Heart right ventricle (tissue), 16 donors: ENCODE results near the gene NUB1. TPM values are rescaled to one million over a fixed set of nuclear protein-coding genes. Genes with fewer than 3 reads are reported as not detected.
A peak's percentile ranks its signal among the peaks of the same experiment; 100 is the strongest.

Experiments used
- ATAC-seq, 8 donors: fragments of 200-7000 bp; cut with Tn5 transposase; one replicate each; pipeline ENCODE4 v1.9.1; 2020; ENCODE audit warnings: mild to moderate bottlenecking in 8 of 8, moderate library complexity in 8 of 8, moderate number of reproducible peaks in 1 of 8
- DNase-seq, 2 donors: peaks; one replicate each; pipeline ENCODE4 v3.0.0-alpha.2; 2020
- H3K27ac ChIP-seq, 10 donors: fragments of 200-600 bp; sonication (generic) in 2 of 10; one replicate each; pipeline versions ENCODE4 v1.5.0 to v1.8.0; 2020 to 2022; ENCODE audit warnings: mild to moderate bottlenecking in 3 of 10
- H3K27me3 ChIP-seq, 7 donors: fragments of 200-600 bp; one replicate each; pipeline ENCODE4 v1.8.0; 2021 to 2022; ENCODE audit warnings: mild to moderate bottlenecking in 2 of 7
- H3K36me3 ChIP-seq, 9 donors: fragments of 200-600 bp; sonication (generic) in 1 of 9; one replicate each; pipeline versions ENCODE4 v1.5.0 to v1.8.0; 2020 to 2022; ENCODE audit warnings: mild to moderate bottlenecking in 2 of 9
- H3K4me1 ChIP-seq, 9 donors: fragments of 200-600 bp; sonication (generic) in 1 of 9; one replicate each; pipeline versions ENCODE4 v1.5.0 to v1.8.0; 2020 to 2022; ENCODE audit warnings: mild to moderate bottlenecking in 4 of 9
- H3K4me3 ChIP-seq, 10 donors: fragments of 200-600 bp; sonication (generic) in 2 of 10; one replicate each; pipeline versions ENCODE4 v1.5.0 to v1.8.0; 2020 to 2022; ENCODE audit warnings: mild to moderate bottlenecking in 7 of 10, moderate library complexity in 2 of 10
- H3K9me3 ChIP-seq, 11 donors: fragments of 200-600 bp in 10 of 11; sonication (generic) in 2 of 11; one replicate each; pipeline versions ENCODE4 v1.5.0 to v1.8.0; 2013 to 2022; ENCODE audit warnings: mild to moderate bottlenecking in 2 of 11, control low read depth in 1 of 11, moderate library complexity in 1 of 11
- WGBS, 2 donors: extraction: QIAGEN DNeasy Blood & Tissue Kit; methylation state at CpG; one replicate each; pipeline ENCODE4 v1.1.7; 2013; ENCODE audit warnings: inconsistent platforms in 1 of 2; 5-methylcytosine and 5-hydroxymethylcytosine counted together
- intact Hi-C, 10 donors: fragments of 100-400 bp; cut with DNase I; formaldehyde crosslinking; loops; one replicate each; pipeline versions ENCODE4 v1.11.1 to v1.14.2; 2022
- polyA plus RNA-seq, 2 donors: library from polyadenylated mRNA; stranded (reverse); fragments of 200-250 nt; gene quantifications; one replicate each; pipeline ENCODE4 v1.2.3, GENCODE V29; 2013
- total RNA-seq, 10 donors: library from RNA; stranded (reverse); fragmentation: NEBNext Ultra II Directional in 3 of 10; extraction: Animal tissue kit (Norgen Biotek cat#: 25700) in 3 of 10; gene quantifications; one replicate each; pipeline versions ENCODE4 v1.2.1 to v1.2.4, GENCODE V29; 2021 to 2023
- TF ChIP-seq, protein P1 (sequence below), 9 donors: fragments of 200-600 bp; sonication (generic) in 2 of 9; IDR thresholded peaks; one replicate each; pipeline versions ENCODE4 v1.5.0 to v1.8.0; 2021 to 2022; ENCODE audit warnings: antibody characterized with exemption in 9 of 9, mild to moderate bottlenecking in 5 of 9, moderate library complexity in 1 of 9
- donor health status: Arrhythmogenic right ventricular cardiomyopathy.
- donor health status: ischemic (EF 13 %, LVEDD 7.1; RV severe dilation, severe dysfunction).
- donor health status: healthy with polysubstance abuse.
- donor health status: DM: no; HTN: yes; CAD: no.
- donor health status: DM: no; HTN: no; CAD: no.
- donor health status: ischemic (EF 25% LVEDD 6.9; RV normal size, moderate dysfunction).
- donor health status: ischemic (EF 25% LVEDD 5.7; RV mildly dilated, moderate dysfunction).
- donor health status: healthy.
- donor health status: DM: yes; HTN: yes; CAD: no.
- donor health status: Ischemic cardiomyopathy.
- donor health status: ischemic (EF 35%, LVEDD 5.7; RV mildly dilated, moderate dysfunction).
- donor health status: nonischemic (EF 11% LVEDD 7.7; RV severe dilation, severe dysfunction).
- donor health status: DM: yes; HTN: yes; CAD: no.
- donor health status: PGD.
- donor health status: ischemic (EF 29% LVEDD 5.4; RV normal size, mild dysfunction).
- donor health status: nonischemic (EF 23%, LVEDD 6.1; RV moderate dilation, normal function).

NUB1 gene
- total and polyA plus RNA-seq, 12 donors = 22.6 to 53.0 (median 41.6) TPM

DNA sequence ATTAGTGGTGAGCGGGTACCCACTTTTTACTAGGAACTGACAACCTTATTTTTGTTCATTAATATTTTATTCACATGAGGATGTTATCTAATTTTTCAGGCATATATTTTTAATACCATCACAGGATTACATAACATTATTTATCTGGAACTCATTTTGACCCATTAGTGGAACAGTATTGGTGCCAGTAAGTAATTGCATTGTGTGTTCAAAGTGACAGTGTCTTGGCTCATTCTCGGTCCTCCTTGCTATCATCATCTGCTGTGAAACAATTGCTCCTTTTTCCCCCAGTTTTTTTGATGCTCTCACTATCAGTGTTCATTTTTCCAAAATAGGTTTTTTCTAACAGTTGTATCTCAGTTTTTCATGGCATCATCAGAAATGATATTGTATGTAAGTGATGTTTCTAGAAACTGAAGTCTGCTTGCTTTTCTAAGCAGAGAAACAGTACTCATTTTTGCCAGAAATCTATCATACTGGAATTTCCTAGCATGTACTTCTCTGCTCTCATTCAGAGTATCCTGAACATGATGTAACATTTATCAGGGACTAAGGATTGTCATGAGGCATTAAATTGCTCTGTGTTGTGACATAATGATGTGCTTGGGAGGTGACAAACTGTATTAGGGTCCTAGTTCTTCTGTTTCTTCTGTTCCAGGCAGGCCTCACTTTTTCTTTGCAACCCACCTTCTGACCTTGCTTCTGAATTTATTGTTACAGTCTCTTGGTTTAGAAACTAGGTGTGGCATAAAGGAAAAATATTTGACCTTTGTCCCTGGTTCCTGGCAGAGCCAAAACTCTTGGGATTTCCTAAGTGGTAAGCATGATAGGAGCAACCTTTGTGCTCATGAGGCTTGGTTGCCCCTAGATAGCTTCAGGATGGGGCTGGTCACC lies 4.2 kb downstream of the NUB1 start:
- intact Hi-C loops = no loop called here
- Histone ChIP-seq H3K9me3 (no peaks in the 10 kb centered on the region), H3K27ac (peak overlapping the region in 3 of 10 donors; percentile 39 to 51 (median 45))

DNA sequence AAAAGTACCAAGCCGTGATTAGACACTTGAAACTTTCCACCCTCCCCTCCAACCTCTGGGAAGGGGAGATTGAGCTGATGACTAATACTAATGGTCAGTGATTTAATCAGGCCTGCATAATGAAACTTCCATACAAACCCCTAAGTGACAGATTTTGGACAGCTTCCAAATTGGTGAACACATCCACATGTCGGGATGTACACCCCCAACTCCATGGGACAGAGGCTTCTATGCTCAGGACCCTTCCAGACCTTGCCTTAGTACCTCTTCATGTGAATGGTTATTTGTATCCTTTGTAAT lies 4.8 kb downstream of the NUB1 start:
- TF ChIP-seq, protein P1, sequence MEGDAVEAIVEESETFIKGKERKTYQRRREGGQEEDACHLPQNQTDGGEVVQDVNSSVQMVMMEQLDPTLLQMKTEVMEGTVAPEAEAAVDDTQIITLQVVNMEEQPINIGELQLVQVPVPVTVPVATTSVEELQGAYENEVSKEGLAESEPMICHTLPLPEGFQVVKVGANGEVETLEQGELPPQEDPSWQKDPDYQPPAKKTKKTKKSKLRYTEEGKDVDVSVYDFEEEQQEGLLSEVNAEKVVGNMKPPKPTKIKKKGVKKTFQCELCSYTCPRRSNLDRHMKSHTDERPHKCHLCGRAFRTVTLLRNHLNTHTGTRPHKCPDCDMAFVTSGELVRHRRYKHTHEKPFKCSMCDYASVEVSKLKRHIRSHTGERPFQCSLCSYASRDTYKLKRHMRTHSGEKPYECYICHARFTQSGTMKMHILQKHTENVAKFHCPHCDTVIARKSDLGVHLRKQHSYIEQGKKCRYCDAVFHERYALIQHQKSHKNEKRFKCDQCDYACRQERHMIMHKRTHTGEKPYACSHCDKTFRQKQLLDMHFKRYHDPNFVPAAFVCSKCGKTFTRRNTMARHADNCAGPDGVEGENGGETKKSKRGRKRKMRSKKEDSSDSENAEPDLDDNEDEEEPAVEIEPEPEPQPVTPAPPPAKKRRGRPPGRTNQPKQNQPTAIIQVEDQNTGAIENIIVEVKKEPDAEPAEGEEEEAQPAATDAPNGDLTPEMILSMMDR (IDR thresholded peaks at IDR 0.05) = no peak
- Histone ChIP-seq H3K27ac (peak overlapping the region in 3 of 10 donors; percentile 39 to 51 (median 45)), H3K27me3 (no peaks in the 10 kb centered on the region), H3K4me3 (no peak overlapping the region), H3K9me3 (no peaks in the 10 kb centered on the region), H3K4me1 (peaks cover 5 to 65% (median 34%) of the 10 kb centered on the region in 9 donors), H3K36me3 (peaks cover 0 to 72% (median 37%) of the 10 kb centered on the region in 9 donors)
- DNase-seq = no peak
- 33 to 41% methylated on average over 2 of the region's 2 CpGs for WGBS, 2 donors
- intact Hi-C loops = no loop called here
- no peak for ATAC-seq

More for the DNA sequence above, 4.2 kb downstream of the NUB1 start:
- no peak for DNase-seq
- 75 to 76% methylated on average over 2 of the region's 2 CpGs for WGBS, 2 donors
- no peak for ATAC-seq
- peaks cover 0 to 66% (median 31%) of the 10 kb centered on the region in 9 donors for H3K36me3 ChIP-seq
- H3K4me3 ChIP-seq = no peak overlapping the region
- H3K4me1 ChIP-seq = peaks cover 5 to 64% (median 39%) of the 10 kb centered on the region in 9 donors
- no peaks in the 10 kb centered on the region for H3K27me3 ChIP-seq
- TF ChIP-seq, protein P1 (IDR thresholded peaks at IDR 0.05) = no peak

DNA sequence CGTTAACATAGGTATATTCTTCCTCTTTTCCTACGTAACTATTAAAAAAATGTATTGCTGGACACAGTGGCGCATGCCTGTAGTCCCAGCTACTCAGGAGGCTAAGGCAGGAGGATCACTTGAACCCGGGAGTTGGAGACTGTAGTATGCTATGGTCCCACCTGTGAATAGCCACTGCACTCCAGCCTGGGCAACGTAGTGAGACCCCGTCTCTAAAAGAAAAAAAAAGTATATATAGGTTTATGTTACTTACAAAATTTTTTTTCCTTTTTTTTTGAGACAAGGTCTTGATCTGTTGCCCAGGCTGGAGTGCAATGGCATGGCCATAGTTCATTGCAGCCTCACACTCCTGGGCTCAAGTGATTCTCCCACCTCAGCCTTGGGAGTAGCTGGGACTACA lies 5.6 kb downstream of the NUB1 start:
- Histone ChIP-seq H3K4me3 (no peak overlapping the region), H3K27me3 (no peaks in the 10 kb centered on the region), H3K9me3 (no peaks in the 10 kb centered on the region), H3K4me1 (peaks cover 5 to 66% (median 34%) of the 10 kb centered on the region in 9 donors), H3K27ac (peak overlapping the region in 1 of 10 donors; percentile 51), H3K36me3 (peaks cover 0 to 80% (median 44%) of the 10 kb centered on the region in 9 donors)
- intact Hi-C loops = no loop called here
- TF ChIP-seq, protein P1 (IDR thresholded peaks at IDR 0.05) = no peak
- DNase-seq (no peak), ATAC-seq (no peak)
- WGBS, 2 donors = 95% methylated on average over 6 of the region's 6 CpGs

DNA sequence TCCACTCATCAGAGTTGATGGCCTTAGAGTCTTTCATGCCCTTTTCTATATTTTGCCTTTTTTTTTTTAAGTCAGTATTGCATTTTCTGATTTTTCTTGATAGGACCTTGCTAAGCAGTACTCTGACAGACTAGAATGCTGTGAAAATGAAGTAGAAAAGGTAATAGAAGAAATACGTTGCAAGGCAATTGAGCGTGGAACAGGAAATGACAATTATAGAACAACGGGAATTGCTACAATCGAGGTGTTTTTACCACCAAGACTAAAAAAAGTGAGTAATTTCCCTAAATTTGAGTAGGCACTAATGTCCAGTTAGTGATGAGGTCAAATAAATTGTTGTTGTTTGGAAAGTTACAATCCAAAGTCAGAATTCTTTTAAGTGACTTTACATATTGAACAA lies 7.4 kb downstream of the NUB1 start:
- no peaks in the 10 kb centered on the region for H3K9me3 ChIP-seq
- TF ChIP-seq, protein P1 (IDR thresholded peaks at IDR 0.05) = no peak
- peak overlapping the region in 7 of 10 donors; percentile 51 to 90 (median 73) for H3K27ac ChIP-seq
- DNase-seq (no peak), ATAC-seq (no peak)
- H3K4me1 ChIP-seq = peaks cover 0 to 50% (median 24%) of the 10 kb centered on the region in 9 donors
- 68 to 73% methylated on average over 4 of the region's 4 CpGs for WGBS, 2 donors
- no peak overlapping the region for H3K4me3 ChIP-seq
- peaks cover 0 to 93% (median 56%) of the 10 kb centered on the region in 9 donors for H3K36me3 ChIP-seq
- no peaks in the 10 kb centered on the region for H3K27me3 ChIP-seq
- intact Hi-C loops = no loop called here
